ENCODE results near the gene ACVR1B. TPM values are rescaled to one million over a fixed set of nuclear protein-coding genes. Genes with fewer than 3 reads are reported as not detected.

Gene ACVR1B
- total RNA-seq, 1 donor from 2014 or later, result 65.7 TPM

DNA sequence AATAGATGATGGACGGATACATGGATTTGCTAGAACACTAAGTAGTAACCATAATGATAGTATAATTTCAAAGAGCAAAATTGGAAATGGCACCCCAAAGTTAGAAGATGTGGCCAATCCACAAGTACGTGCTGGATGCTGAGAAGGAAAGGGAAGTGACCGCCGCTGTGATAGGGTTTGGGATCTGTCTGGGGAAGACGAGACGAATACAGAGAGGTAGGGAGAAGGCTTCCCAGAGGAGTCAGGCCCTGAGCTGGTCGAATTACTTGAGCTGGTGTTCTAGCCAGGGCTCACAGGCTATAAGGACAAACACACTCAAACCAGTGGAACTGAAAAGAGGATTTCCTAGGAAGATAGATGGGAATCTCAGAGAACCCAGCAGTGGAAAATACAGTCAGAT, 9.4 kb upstream of the ACVR1B start:
- Mint-ChIP-seq H3K4me3 (ENCODE audit: low read depth) (no peak overlapping the region), H3K27me3 (peaks cover 3% of the 10 kb centered on the region), H3K27ac (no peak overlapping the region), H3K9me3 (ENCODE audit: low read depth) (peaks cover 14% of the 10 kb centered on the region), H3K36me3 (ENCODE audit: insufficient read depth) (peaks cover 2% of the 10 kb centered on the region), H3K4me1 (ENCODE audit: low read depth) (no peaks in the 10 kb centered on the region)
- DNase-seq (ENCODE audit: low spot score, unreplicated experiment), result no peak
- TF ChIP-seq CTCF (IDR thresholded peaks at IDR 0.05; ENCODE audit: unreplicated experiment), result no peak

GRCh38 chr12:51942501-51943000, 8.9 kb upstream of the ACVR1B start:
- no peak overlapping the region for H3K27ac Mint-ChIP-seq
- H3K27me3 Mint-ChIP-seq, result peaks cover 7% of the 10 kb centered on the region
- H3K4me3 Mint-ChIP-seq (ENCODE audit: low read depth), result no peak overlapping the region
- peaks cover 2% of the 10 kb centered on the region for H3K36me3 Mint-ChIP-seq (ENCODE audit: insufficient read depth)
- no peak for TF ChIP-seq CTCF (IDR thresholded peaks at IDR 0.05; ENCODE audit: unreplicated experiment)
- no peak for DNase-seq (ENCODE audit: low spot score, unreplicated experiment)
- peaks cover 14% of the 10 kb centered on the region for H3K9me3 Mint-ChIP-seq (ENCODE audit: low read depth)
- H3K4me1 Mint-ChIP-seq (ENCODE audit: low read depth), result no peaks in the 10 kb centered on the region

DNA sequence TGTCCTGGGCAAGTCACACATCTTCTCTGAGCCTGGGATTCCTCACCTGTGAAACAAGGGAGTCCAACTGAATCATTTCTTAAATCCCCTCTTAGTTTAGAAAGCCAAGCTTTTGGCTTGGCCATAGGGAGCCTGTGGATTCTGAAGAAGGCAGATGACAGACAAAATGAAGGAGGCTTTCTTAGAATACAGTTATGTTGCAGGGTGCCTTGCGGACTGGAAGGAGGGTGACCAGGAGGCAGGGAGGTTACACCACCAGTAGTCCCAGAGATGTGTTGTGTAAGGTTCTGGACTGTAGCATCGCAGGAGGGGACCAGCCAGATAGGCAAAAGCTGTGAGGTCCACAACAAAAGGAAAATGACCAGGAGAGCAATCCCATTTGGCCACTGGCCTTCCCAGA, 8.2 kb upstream of the ACVR1B start:
- Mint-ChIP-seq H3K27ac (no peak overlapping the region), H3K4me3 (ENCODE audit: low read depth) (no peak overlapping the region), H3K4me1 (ENCODE audit: low read depth) (no peaks in the 10 kb centered on the region), H3K9me3 (ENCODE audit: low read depth) (peaks cover 14% of the 10 kb centered on the region), H3K36me3 (ENCODE audit: insufficient read depth) (peaks cover 2% of the 10 kb centered on the region), H3K27me3 (peaks cover 15% of the 10 kb centered on the region)
- TF ChIP-seq CTCF (IDR thresholded peaks at IDR 0.05; ENCODE audit: unreplicated experiment), result no peak
- DNase-seq (ENCODE audit: low spot score, unreplicated experiment), result no peak

DNA sequence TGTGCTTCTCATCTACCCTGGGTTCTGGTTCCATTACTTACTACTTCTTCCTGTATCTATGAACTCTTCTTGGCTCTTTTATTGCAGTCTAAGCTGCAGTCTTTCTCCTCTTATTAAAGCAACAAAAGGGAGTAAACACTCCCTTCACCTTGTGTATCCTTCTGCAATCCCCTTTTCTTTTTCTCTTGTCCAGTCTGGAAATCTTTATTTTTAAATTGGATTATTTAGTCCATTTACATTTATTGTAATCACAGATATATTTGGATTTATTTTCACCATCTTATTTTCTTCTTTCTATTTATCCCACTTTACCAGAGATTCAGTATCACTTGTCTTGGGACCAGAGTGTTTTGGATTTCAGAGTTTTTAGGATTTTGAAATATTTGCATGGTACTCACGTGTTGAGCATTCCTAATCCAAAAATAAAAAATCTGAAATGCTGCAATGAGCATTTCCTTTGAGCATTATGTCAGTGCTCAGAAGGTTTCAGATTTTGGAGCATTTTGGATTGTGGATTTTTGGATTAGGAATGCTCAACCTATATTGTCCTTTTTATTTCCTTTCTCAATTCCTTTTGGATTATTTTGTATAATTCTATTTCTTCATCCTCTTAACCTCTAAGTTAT, 6.8 kb upstream of the ACVR1B start:
- H3K4me1 Mint-ChIP-seq (ENCODE audit: low read depth), result no peaks in the 10 kb centered on the region
- no peak for TF ChIP-seq CTCF (IDR thresholded peaks at IDR 0.05; ENCODE audit: unreplicated experiment)
- peaks cover 26% of the 10 kb centered on the region for H3K27me3 Mint-ChIP-seq
- H3K9me3 Mint-ChIP-seq (ENCODE audit: low read depth), result peaks cover 14% of the 10 kb centered on the region
- peaks cover 2% of the 10 kb centered on the region for H3K36me3 Mint-ChIP-seq (ENCODE audit: insufficient read depth)
- no peak for DNase-seq (ENCODE audit: low spot score, unreplicated experiment)
- H3K4me3 Mint-ChIP-seq (ENCODE audit: low read depth), result no peak overlapping the region
- H3K27ac Mint-ChIP-seq, result no peak overlapping the region

- DNase-seq (ENCODE audit: low spot score, unreplicated experiment), result no peak
- peaks cover under 1% of the 10 kb centered on the region for H3K4me1 Mint-ChIP-seq (ENCODE audit: low read depth)
- H3K4me3 Mint-ChIP-seq (ENCODE audit: low read depth), result no peak overlapping the region
- peaks cover 14% of the 10 kb centered on the region for H3K9me3 Mint-ChIP-seq (ENCODE audit: low read depth)
- H3K36me3 Mint-ChIP-seq (ENCODE audit: insufficient read depth), result peaks cover 2% of the 10 kb centered on the region
- no peak for TF ChIP-seq CTCF (IDR thresholded peaks at IDR 0.05; ENCODE audit: unreplicated experiment)
- H3K27me3 Mint-ChIP-seq, result peaks cover 33% of the 10 kb centered on the region
- H3K27ac Mint-ChIP-seq, result no peak overlapping the region
These were observed 4.1 kb upstream of the ACVR1B start for GRCh38 chr12:51947246-51947996.
